HFFc6 (cell line): Measurements from ENCODE around the gene DPYSL4. TPM values are rescaled to one million over a fixed set of nuclear protein-coding genes. Genes with fewer than 3 reads are reported as not detected.
A peak's percentile ranks its signal among the peaks of the same experiment; 100 is the strongest.

Experiments used
- DNase-seq: peaks from one replicate; pipeline ENCODE4 v3.0.0-alpha.2; 2018
- H3K27ac Mint-ChIP-seq: 2 replicates; pipeline ENCODE4 v1.8.0; 2020; ENCODE audit warnings: mild to moderate bottlenecking, mixed read lengths
- H3K27me3 Mint-ChIP-seq: 2 replicates; pipeline ENCODE4 v1.8.0; 2021; ENCODE audit warnings: mild to moderate bottlenecking, moderate library complexity, mixed read lengths; ENCODE audit not compliant: insufficient read depth
- H3K36me3 Mint-ChIP-seq: 2 replicates; pipeline ENCODE4 v1.8.0; 2021; ENCODE audit warnings: low read depth, mixed read lengths
- H3K4me1 Mint-ChIP-seq: 2 replicates; pipeline ENCODE4 v1.8.0; 2020; ENCODE audit warnings: low read depth, mixed read lengths
- H3K4me3 Mint-ChIP-seq: 2 replicates; pipeline ENCODE4 v1.8.0; 2020; ENCODE audit warnings: mild to moderate bottlenecking, moderate library complexity, mixed read lengths
- H3K9me3 Mint-ChIP-seq: 2 replicates; pipeline ENCODE4 v1.8.0; 2020; ENCODE audit warnings: mild to moderate bottlenecking, mixed read lengths
- CTCF ChIP-seq: fragments of 200-600 bp; sonication (generic); IDR thresholded peaks from 2 replicates; pipeline ENCODE4 v1.5.0; 2021; ENCODE audit warnings: antibody characterized with exemption, mild to moderate bottlenecking
- total RNA-seq, 6 experiments: library from RNA; stranded (reverse); fragmentation: NEBNext Ultra II Directional; extraction: Animal tissue kit (Norgen Biotek cat#: 25700); gene quantifications; 2 replicates in 1 of 6; 3 replicates in 5 of 6; pipeline ENCODE4 v1.2.3, GENCODE V29; 2021

Gene DPYSL4
- total RNA-seq, 6 experiments from 2014 or later, result 0.13 to 2.4 (median 0.34) TPM

DNA sequence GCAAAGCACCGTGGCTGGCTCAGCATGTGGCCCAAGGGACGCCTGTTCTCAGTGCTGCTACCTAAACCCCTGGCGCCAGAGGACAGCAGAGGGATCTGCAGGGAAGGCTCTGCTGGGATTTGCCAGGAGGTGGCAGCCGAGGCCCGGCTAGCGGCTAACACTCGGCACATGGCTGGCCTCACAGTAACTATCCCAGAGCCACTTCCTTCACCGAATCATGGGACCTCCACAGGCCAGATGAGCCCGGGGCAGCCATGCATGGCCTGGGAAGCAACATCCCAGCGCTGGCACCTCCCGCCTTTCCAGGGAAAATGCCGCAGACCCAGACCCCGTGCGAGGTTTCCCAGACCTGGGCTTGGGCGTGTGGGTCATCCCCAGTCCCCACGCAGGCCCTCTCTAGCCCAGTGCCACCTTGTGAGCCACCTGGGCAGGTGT lies 36.4 kb downstream of the DPYSL4 start:
- H3K27ac Mint-ChIP-seq, result no peak overlapping the region
- H3K4me1 Mint-ChIP-seq, result no peaks in the 10 kb centered on the region
- H3K27me3 Mint-ChIP-seq, result peaks cover 6% of the 10 kb centered on the region
- peak; percentile 86 for DNase-seq
- no peak overlapping the region for H3K4me3 Mint-ChIP-seq
- H3K36me3 Mint-ChIP-seq, result no peaks in the 10 kb centered on the region
- no peaks in the 10 kb centered on the region for H3K9me3 Mint-ChIP-seq
- peak; percentile 94 for TF ChIP-seq CTCF

DNA sequence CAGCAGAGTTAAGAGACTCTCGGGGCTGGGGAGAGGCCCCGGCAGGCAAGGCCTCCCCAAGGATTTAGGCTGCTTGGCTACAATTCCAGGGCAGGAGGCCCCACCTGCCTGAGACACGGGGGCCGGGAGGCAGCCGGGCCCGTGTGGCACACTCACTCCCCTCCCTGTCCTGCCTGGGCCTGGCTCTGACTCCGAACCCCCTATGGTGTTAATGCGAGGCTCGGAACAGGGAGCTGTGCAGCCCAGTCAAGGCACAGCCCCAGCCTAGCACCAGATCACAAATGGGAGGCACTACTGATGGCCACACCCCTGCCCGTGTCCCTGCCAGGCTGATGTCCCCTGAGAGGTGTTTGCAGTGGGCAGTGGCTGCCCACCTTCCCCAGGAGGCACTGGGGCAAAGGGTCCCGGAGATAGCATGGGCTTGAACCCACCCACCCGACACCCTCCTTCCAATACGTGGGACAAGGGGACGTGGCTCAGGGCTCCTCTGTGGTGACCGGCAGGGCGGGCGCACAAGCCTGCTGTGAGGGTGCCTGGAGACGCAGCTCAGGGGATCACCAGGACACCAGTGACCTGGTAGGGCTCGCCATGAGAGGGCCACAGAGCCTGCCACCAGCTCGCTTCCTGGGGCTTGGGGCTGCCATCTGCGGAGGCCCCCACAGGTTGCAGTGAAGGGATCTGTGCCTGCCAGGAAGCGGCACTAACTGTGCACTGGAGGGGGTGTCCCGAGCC lies 37.0 kb downstream of the DPYSL4 start:
- DNase-seq, result no peak
- no peak for TF ChIP-seq CTCF
- Mint-ChIP-seq H3K36me3 (no peaks in the 10 kb centered on the region), H3K4me1 (no peaks in the 10 kb centered on the region), H3K27ac (0 out of 2 replicates have a peak overlapping the region, but pooled peaks have one; percentile 51), H3K27me3 (peaks cover 2% of the 10 kb centered on the region; the same call in 1 of the 2 replicates), H3K9me3 (no peaks in the 10 kb centered on the region), H3K4me3 (no peak overlapping the region)

DNA sequence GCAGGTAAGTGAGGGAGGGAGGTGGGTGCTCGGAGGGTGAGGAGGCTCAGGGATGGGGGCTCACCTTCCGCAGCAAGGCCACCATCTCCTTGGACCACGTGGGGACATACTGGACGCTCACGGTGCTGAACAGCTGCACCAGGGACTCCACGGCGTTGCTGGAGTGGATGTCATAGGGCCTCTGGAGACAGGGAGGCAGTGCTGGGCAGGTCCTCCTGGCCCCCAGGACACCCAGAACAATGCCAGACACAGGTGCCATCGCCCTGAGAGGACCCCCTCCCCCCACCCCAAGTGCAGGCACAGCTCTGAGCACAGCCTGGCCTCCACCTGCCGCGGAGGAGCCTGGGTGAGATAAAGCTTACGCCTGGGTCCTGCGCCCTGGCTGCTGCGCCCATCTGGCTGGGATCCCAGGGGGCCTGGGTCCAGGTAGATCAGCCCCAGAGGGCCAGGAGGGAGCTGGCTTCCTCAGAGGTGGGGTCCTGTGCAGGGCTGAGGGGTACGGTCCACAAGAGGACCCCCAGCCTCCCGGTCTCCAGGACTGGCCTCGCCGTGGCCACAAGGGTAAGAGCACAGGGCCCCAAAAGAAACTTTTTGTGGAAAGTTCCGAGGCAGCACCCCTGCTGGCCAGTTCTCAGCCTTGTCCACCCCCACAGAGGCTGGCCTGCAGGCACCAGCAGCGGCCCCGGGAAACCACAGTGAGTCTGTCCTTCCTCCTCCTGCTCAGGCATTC lies 37.8 kb downstream of the DPYSL4 start:
- Mint-ChIP-seq H3K4me1 (no peaks in the 10 kb centered on the region), H3K27me3 (peaks cover 2% of the 10 kb centered on the region; the same call in 1 of the 2 replicates), H3K9me3 (no peaks in the 10 kb centered on the region), H3K4me3 (no peak overlapping the region), H3K27ac (no peak overlapping the region), H3K36me3 (no peaks in the 10 kb centered on the region)
- DNase-seq, result no peak
- peak; percentile 33; the same call in 1 of the 2 replicates for TF ChIP-seq CTCF

DNA sequence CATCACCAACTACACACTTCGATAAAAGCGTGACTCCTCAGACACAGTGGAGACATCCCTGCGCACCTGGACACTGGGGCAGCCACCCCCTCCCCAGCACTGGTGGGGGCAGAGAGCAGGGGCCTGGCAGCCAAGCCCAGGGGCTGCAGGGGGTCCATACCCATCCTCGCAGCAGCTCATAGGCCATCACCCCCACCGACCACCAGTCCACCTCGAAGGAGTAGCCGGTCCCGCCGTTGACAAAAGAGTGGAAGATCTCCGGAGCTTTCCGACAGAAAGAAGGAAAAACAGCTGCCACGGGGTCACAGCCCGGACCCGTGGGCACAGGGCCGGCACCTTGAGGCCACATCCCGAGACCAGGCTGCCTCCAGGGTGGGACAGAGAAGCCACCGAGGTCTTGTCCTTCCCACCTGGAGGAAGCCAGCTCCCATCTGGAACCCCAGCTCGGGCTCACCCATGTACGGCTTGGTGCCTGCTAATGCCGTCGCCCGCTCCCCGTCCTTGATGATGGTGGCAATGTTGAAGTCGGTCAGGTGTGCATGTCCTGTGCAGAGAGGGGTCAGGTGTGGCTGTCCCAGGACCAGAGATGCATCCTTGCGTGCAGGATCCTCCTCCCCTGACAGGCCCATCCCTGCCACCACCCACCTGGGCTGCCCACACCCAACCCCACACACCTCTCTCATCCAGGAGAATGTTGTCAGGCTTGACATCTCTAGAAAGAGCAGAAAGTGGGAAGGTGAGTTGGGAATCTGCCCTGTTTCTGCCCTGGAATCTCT lies 38.5 kb downstream of the DPYSL4 start:
- Mint-ChIP-seq H3K27me3 (peaks cover 5% of the 10 kb centered on the region; the same call in 1 of the 2 replicates), H3K36me3 (no peaks in the 10 kb centered on the region), H3K27ac (no peak overlapping the region), H3K4me1 (no peaks in the 10 kb centered on the region), H3K4me3 (no peak overlapping the region), H3K9me3 (no peaks in the 10 kb centered on the region)
- no peak for TF ChIP-seq CTCF
- DNase-seq, result no peak

- H3K27me3 Mint-ChIP-seq, result peaks cover 5% of the 10 kb centered on the region; the same call in 1 of the 2 replicates
- no peaks in the 10 kb centered on the region for H3K36me3 Mint-ChIP-seq
- no peak overlapping the region for H3K27ac Mint-ChIP-seq
- no peak for DNase-seq
- no peaks in the 10 kb centered on the region for H3K9me3 Mint-ChIP-seq
- no peak for TF ChIP-seq CTCF
- no peaks in the 10 kb centered on the region for H3K4me1 Mint-ChIP-seq
- H3K4me3 Mint-ChIP-seq, result no peak overlapping the region
These were observed 39.1 kb downstream of the DPYSL4 start for GRCh38 chr10:132225849-132226205.
